SK-N-DZ (cell line): ENCODE data around the gene LSM14A.
"Not testable (repeated sequence)": the region's sequence is repeated elsewhere in the genome, so short reads cannot be mapped to it uniquely, and the experiment has no call there.

Experiments used
- DNase-seq: peaks from one replicate; pipeline ENCODE4 v3.0.0-alpha.2; 2015; ENCODE audit warnings: low spot score

LSM14A gene

GRCh38 chr19:34228762-34229161 lies 56.5 kb downstream of the LSM14A start:
- DNase-seq, result no peak

GRCh38 chr19:34229721-34230120 lies 57.4 kb downstream of the LSM14A start:
- no peak for DNase-seq

- no peak for DNase-seq
Observed at GRCh38 chr19:34230820-34231219, 58.5 kb downstream of the LSM14A start.

GRCh38 chr19:34231439-34231838 lies 59.1 kb downstream of the LSM14A start:
- DNase-seq, result no peak

- DNase-seq, result no peak
Observed at GRCh38 chr19:34232566-34233481, 60.5 kb downstream of the LSM14A start.

- no peak for DNase-seq
Observed at GRCh38 chr19:34235425-34235940, 63.2 kb downstream of the LSM14A start.

GRCh38 chr19:34236035-34236987 lies 64.0 kb downstream of the LSM14A start:
- DNase-seq, result peak; percentile 13

GRCh38 chr19:34237283-34237682 lies 65.0 kb downstream of the LSM14A start:
- no peak for DNase-seq

GRCh38 chr19:34237939-34238338 lies 65.6 kb downstream of the LSM14A start:
- DNase-seq, result no peak

- DNase-seq, result no peak
Observed at GRCh38 chr19:34241513-34242337, 69.4 kb downstream of the LSM14A start.

- DNase-seq, result not testable (repeated sequence)
Observed at GRCh38 chr19:34243138-34243875, 71.0 kb downstream of the LSM14A start.

- DNase-seq, result no peak
Observed at GRCh38 chr19:34243876-34244578, 71.7 kb downstream of the LSM14A start.

GRCh38 chr19:34244611-34245299 lies 72.5 kb downstream of the LSM14A start:
- no peak for DNase-seq

- no peak for DNase-seq
Observed at GRCh38 chr19:34246340-34246739, 74.0 kb downstream of the LSM14A start.

GRCh38 chr19:34248941-34249340 lies 76.6 kb downstream of the LSM14A start:
- no peak for DNase-seq

- DNase-seq, result not testable (repeated sequence)
Observed at GRCh38 chr19:34253167-34253566, 80.9 kb downstream of the LSM14A start.

GRCh38 chr19:34253681-34254045 lies 81.4 kb downstream of the LSM14A start:
- not testable (repeated sequence) for DNase-seq

GRCh38 chr19:34254046-34254697 lies 81.9 kb downstream of the LSM14A start, which contains the start of gene GARRE1:
Gene GARRE1, plus strand, starts transcription at chr19:34254554. Its CDS starts 45,920 bp downstream, at chr19:34300474.
- peak; percentile 76 for DNase-seq
